Measurements from ENCODE around the gene C4orf50. TPM values are rescaled to one million over a fixed set of nuclear protein-coding genes. Genes with fewer than 3 reads are reported as not detected.

C4orf50 gene
- total and polyA plus RNA-seq, 2 of the 4 experiments (the other 2 are of a cell fraction): not detected

DNA sequence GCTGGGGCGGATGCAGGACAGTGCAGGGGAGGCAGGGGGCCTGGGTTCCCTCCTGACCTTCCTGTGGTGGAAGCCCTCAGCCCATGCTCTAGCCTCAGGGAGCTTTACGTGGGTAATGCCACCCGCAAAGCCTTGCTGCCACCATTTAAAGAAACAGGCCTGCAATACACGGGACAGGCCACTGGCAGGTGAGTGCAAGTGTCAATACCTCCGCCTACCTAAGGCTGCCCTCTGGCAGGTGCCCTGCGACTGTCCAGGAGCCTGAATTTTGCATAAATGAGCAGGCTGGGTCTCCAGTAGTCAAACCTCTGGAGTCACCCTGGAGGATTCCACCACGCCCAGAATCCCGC is 131.2 kb downstream of the C4orf50 start:
- dilution Hi-C loops (cut with HindIII; ENCODE audit: low sequenced_read_pairs, unreplicated experiment) (no loop called here), in situ Hi-C loops (cut with MboI; ENCODE audit: low sequenced_read_pairs) (no loop called here), intact Hi-C loops (cut with micrococcal nuclease) (loop anchor here (5.0 kb wide), 1 partner anchor 180 kb away; the partner anchor contains the start of gene EVC2)
- DNase-seq: no peak
- no peak overlapping the region for H3K14ac ChIP-seq (replicated peaks; ENCODE audit: low read depth, low read length)
- H2BK20ac ChIP-seq (ENCODE audit: low read depth, low read length): no peak overlapping the region
- H4K20me1 ChIP-seq (ENCODE audit: insufficient read depth, low read length): no peaks in the 10 kb centered on the region; the same call in none of the 2 replicates
- H2AK5ac ChIP-seq (ENCODE audit: low read depth, low read length): no peak overlapping the region
- H3K56ac ChIP-seq (ENCODE audit: extremely low read depth, insufficient read depth, low read length): no peak overlapping the region
- POLR2A ChIA-PET (ENCODE audit: unreplicated experiment): no interaction called here
- no peak overlapping the region for H2AFZ ChIP-seq (replicated peaks; ENCODE audit: low read length, poor library complexity)
- no peak overlapping the region for H2BK15ac ChIP-seq (ENCODE audit: low read depth, low read length)
- H3K79me1 ChIP-seq (ENCODE audit: low read depth in 1 of 2, low read length in 2 of 2): no peaks in the 10 kb centered on the region
- H3K23ac ChIP-seq (ENCODE audit: low read depth, low read length): no peak overlapping the region
- no peaks in the 10 kb centered on the region for H3K36me3 ChIP-seq (ENCODE audit: control insufficient read depth, insufficient read depth, low read length)
- 30% methylated on average over 6 of the region's 8 CpGs; no CpG with 5 or more reads in 1 of the 2 experiments for WGBS, 2 experiments (ENCODE audit: extremely low coverage in 2 of 2, insufficient read length in 1 of 2)
- ATAC-seq (ENCODE audit: low read depth): no peak
- no peak overlapping the region for H3K9ac ChIP-seq (ENCODE audit: low read depth, low read length)
- H3K9me3 ChIP-seq (ENCODE audit: control insufficient read depth, insufficient read depth, low read length): no peaks in the 10 kb centered on the region; the same call in 1 of the 2 replicates
- no peaks in the 10 kb centered on the region for H3K4me1 ChIP-seq (ENCODE audit: control insufficient read depth, insufficient read depth, low read length)
- H2BK120ac ChIP-seq (ENCODE audit: low read depth, low read length): no peak overlapping the region
- no peak overlapping the region for H3K27ac ChIP-seq (ENCODE audit: insufficient read depth, low read length)
- peak overlapping the region; percentile 43; the same call in 1 of the 2 replicates for H3K4me2 ChIP-seq (ENCODE audit: low read depth, low read length)
- CTCF ChIA-PET: no interaction called here
- peak overlapping the region; percentile 7 for H2AK9ac ChIP-seq (replicated peaks; ENCODE audit: low read depth, low read length, poor library complexity)
- H3K27me3 ChIP-seq (ENCODE audit: control insufficient read depth, insufficient read depth, low read length): peaks cover 36% of the 10 kb centered on the region
- peak overlapping the region; percentile 49; the same call in 1 of the 2 replicates for H3K4me3 ChIP-seq (ENCODE audit: insufficient read depth, low read depth, low read length)
- H3K18ac ChIP-seq (ENCODE audit: low read depth, low read length): no peak overlapping the region
- no TSS peak for BruUV-seq (replicated peaks)
- H3K9me1 ChIP-seq (ENCODE audit: insufficient read depth, low read length): no peaks in the 10 kb centered on the region
- no peak overlapping the region for H4K8ac ChIP-seq (ENCODE audit: low read depth in 2 of 2, low read length in 2 of 2)
- H4K5ac ChIP-seq (ENCODE audit: low read depth, low read length): no peak overlapping the region
- H2BK5ac ChIP-seq (ENCODE audit: low read depth, low read length, poor library complexity, severe bottlenecking): no peak overlapping the region
- TF ChIP-seq CEBPB (IDR thresholded peaks at IDR 0.05; ENCODE audit: low read depth, low read length): no peak
- TF ChIP-seq, protein P1, sequence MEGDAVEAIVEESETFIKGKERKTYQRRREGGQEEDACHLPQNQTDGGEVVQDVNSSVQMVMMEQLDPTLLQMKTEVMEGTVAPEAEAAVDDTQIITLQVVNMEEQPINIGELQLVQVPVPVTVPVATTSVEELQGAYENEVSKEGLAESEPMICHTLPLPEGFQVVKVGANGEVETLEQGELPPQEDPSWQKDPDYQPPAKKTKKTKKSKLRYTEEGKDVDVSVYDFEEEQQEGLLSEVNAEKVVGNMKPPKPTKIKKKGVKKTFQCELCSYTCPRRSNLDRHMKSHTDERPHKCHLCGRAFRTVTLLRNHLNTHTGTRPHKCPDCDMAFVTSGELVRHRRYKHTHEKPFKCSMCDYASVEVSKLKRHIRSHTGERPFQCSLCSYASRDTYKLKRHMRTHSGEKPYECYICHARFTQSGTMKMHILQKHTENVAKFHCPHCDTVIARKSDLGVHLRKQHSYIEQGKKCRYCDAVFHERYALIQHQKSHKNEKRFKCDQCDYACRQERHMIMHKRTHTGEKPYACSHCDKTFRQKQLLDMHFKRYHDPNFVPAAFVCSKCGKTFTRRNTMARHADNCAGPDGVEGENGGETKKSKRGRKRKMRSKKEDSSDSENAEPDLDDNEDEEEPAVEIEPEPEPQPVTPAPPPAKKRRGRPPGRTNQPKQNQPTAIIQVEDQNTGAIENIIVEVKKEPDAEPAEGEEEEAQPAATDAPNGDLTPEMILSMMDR (conservative IDR thresholded peaks at IDR 0.05; ENCODE audit: low read depth, low read length): no peak
- TF ChIP-seq, protein P2, sequence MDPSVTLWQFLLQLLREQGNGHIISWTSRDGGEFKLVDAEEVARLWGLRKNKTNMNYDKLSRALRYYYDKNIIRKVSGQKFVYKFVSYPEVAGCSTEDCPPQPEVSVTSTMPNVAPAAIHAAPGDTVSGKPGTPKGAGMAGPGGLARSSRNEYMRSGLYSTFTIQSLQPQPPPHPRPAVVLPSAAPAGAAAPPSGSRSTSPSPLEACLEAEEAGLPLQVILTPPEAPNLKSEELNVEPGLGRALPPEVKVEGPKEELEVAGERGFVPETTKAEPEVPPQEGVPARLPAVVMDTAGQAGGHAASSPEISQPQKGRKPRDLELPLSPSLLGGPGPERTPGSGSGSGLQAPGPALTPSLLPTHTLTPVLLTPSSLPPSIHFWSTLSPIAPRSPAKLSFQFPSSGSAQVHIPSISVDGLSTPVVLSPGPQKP (IDR thresholded peaks at IDR 0.05; ENCODE audit: borderline replicate concordance, low read depth, low read length): no peak
- TF ChIP-seq, protein P3, sequence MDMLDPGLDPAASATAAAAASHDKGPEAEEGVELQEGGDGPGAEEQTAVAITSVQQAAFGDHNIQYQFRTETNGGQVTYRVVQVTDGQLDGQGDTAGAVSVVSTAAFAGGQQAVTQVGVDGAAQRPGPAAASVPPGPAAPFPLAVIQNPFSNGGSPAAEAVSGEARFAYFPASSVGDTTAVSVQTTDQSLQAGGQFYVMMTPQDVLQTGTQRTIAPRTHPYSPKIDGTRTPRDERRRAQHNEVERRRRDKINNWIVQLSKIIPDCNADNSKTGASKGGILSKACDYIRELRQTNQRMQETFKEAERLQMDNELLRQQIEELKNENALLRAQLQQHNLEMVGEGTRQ (IDR thresholded peaks at IDR 0.05; ENCODE audit: low read depth, low read length): no peak
- no peak for TF ChIP-seq FOS (IDR thresholded peaks at IDR 0.05; ENCODE audit: low read depth, low read length)
- TF ChIP-seq RCOR1 (IDR thresholded peaks at IDR 0.05; ENCODE audit: insufficient replicate concordance, low read length): no peak
- no peak for TF ChIP-seq MAZ (IDR thresholded peaks at IDR 0.05; ENCODE audit: borderline replicate concordance, low read depth, low read length)
- no peak for TF ChIP-seq NFE2L2 (IDR thresholded peaks at IDR 0.05; ENCODE audit: low read depth, low read length)
- TF ChIP-seq BHLHE40 (IDR thresholded peaks at IDR 0.05; ENCODE audit: low read depth, low read length): no peak
- no peak for TF ChIP-seq MAFK (IDR thresholded peaks at IDR 0.05; ENCODE audit: low read depth, low read length)
- TF ChIP-seq POLR2A (IDR thresholded peaks at IDR 0.05; ENCODE audit: low read depth, low read length): no peak
- TF ChIP-seq RFX5 (IDR thresholded peaks at IDR 0.05; ENCODE audit: low read depth, low read length): no peak
- TF ChIP-seq RAD21 (IDR thresholded peaks at IDR 0.05; ENCODE audit: low read length): no peak
- TF ChIP-seq CHD1 (IDR thresholded peaks at IDR 0.05; ENCODE audit: low read depth, low read length): no peak
- no peak for TF ChIP-seq MXI1 (IDR thresholded peaks at IDR 0.05; ENCODE audit: borderline replicate concordance, low read depth, low read length)
- no peak for TF ChIP-seq SMC3 (IDR thresholded peaks at IDR 0.05; ENCODE audit: low read depth, low read length)
- H3K4ac ChIP-seq (ENCODE audit: low read depth, low read length): no peak overlapping the region
- H4K91ac ChIP-seq (ENCODE audit: insufficient read depth, low read depth, low read length): no peak overlapping the region

Data from IMR-90 (cell line).